Small intestine (tissue), 16 donors: ENCODE data around the gene GMDS. TPM values are rescaled to one million over a fixed set of nuclear protein-coding genes. Genes with fewer than 3 reads are reported as not detected.

Source experiments
- DNase-seq, 2 donors: peaks; one replicate each; pipeline versions ENCODE4 v3.0.0 to v3.0.0-alpha.2; 2013
- FAIRE-seq: peaks from 2 replicates; lab custom pipeline; 2012; peaks lifted over from hg19 to GRCh38; lab: Jason Lieb, UNC
- H3K27ac ChIP-seq, 3 donors: one replicate each; pipeline ENCODE4 v1.5.1; 2013; ENCODE audit warnings: low read length in 2 of 3, mild to moderate bottlenecking in 2 of 3, control low read depth in 1 of 3, inconsistent platforms in 1 of 3, low read depth in 1 of 3, moderate library complexity in 1 of 3
- H3K27me3 ChIP-seq, 3 donors: one replicate each; pipeline ENCODE4 v1.6.1; 2013; ENCODE audit warnings: low read length in 3 of 3, inconsistent platforms in 1 of 3; ENCODE audit not compliant: control insufficient read depth in 3 of 3, insufficient read depth in 3 of 3
- H3K36me3 ChIP-seq, 3 donors: one replicate each; pipeline ENCODE4 v1.6.1; 2013; ENCODE audit warnings: low read length in 3 of 3, inconsistent platforms in 1 of 3, low read depth in 1 of 3, mild to moderate bottlenecking in 1 of 3, moderate library complexity in 1 of 3; ENCODE audit not compliant: control insufficient read depth in 3 of 3, insufficient read depth in 2 of 3
- H3K4me1 ChIP-seq, 3 donors: one replicate each; pipeline ENCODE4 v1.6.1; 2013; ENCODE audit warnings: low read length in 2 of 3, inconsistent platforms in 1 of 3, low read depth in 1 of 3, mild to moderate bottlenecking in 1 of 3, moderate library complexity in 1 of 3; ENCODE audit not compliant: control insufficient read depth in 3 of 3, insufficient read depth in 2 of 3
- H3K4me3 ChIP-seq, 3 donors: one replicate each; pipeline ENCODE4 v1.5.1; 2013; ENCODE audit warnings: low read length in 3 of 3, control low read depth in 1 of 3, inconsistent platforms in 1 of 3, low read depth in 1 of 3, mild to moderate bottlenecking in 1 of 3, moderate library complexity in 1 of 3
- H3K9me3 ChIP-seq, 2 donors: one replicate each; pipeline ENCODE4 v1.6.1; 2013; ENCODE audit warnings: low read depth in 1 of 2, low read length in 1 of 2; ENCODE audit not compliant: control insufficient read depth in 2 of 2, insufficient read depth in 1 of 2
- WGBS, 3 donors: extraction: QIAGEN DNeasy Blood & Tissue Kit; methylation state at CpG; one replicate each; pipeline ENCODE4 v1.1.7; 2013; 5-methylcytosine and 5-hydroxymethylcytosine counted together
- long read RNA-seq, 10 donors: transcript quantifications; one replicate each; lab custom pipeline, GENCODE V29; 2026
- polyA plus RNA-seq, 4 donors: library from polyadenylated mRNA; stranded (reverse) in 3 of 4; unstranded in 1 of 4; fragments of 200-250 nt in 3 of 4; fragments of 120-200 nt in 1 of 4; gene quantifications; one replicate each; pipeline versions ENCODE4 v1.2.1 to v1.2.3, GENCODE V29; 2013
- donor health status: healthy with polysubstance abuse.
- donor health status: control.
- donor health status: control.
- donor health status: Bipolar disorder and iron deficiency.
- donor health status: healthy.

The GMDS gene
- polyA plus RNA-seq: 100 to 1,000 TPM in 3 of 4 donors, 10 to 100 TPM in 1; 64.5 to 243 (median 200) TPM
- long read RNA-seq, donor 1, transcript GMDS-202 (11 exons, 1,752 nt): major isoform, 31 of 46 reads
- long read RNA-seq, donor 1, partial matches to known transcripts: 5 of 46 reads
- long read RNA-seq, donor 1, other reads (novel, unspliced or antisense): 10 of 46 reads
- long read RNA-seq, donor 2, transcript GMDS-202 (11 exons, 1,752 nt): major isoform, 11 of 11 reads
- long read RNA-seq, donor 2, partial matches to known transcripts: 0 of 11 reads
- long read RNA-seq, donor 2, other reads (novel, unspliced or antisense): 0 of 11 reads
- long read RNA-seq, donor 3, transcript GMDS-202 (11 exons, 1,752 nt): major isoform, 7 of 7 reads
- long read RNA-seq, donor 3, partial matches to known transcripts: 0 of 7 reads
- long read RNA-seq, donor 3, other reads (novel, unspliced or antisense): 0 of 7 reads
- long read RNA-seq, donor 4, partial matches to known transcripts: 0 of 1 reads
- long read RNA-seq, donor 4, other reads (novel, unspliced or antisense): 0 of 1 reads
- long read RNA-seq, donor 5, partial matches to known transcripts: 0 of 4 reads
- long read RNA-seq, donor 5, other reads (novel, unspliced or antisense): 0 of 4 reads
- long read RNA-seq, donor 6, transcript GMDS-202 (11 exons, 1,752 nt): major isoform, 15 of 15 reads
- long read RNA-seq, donor 6, partial matches to known transcripts: 0 of 15 reads
- long read RNA-seq, donor 6, other reads (novel, unspliced or antisense): 0 of 15 reads
- long read RNA-seq, donor 7, partial matches to known transcripts: 0 of 5 reads
- long read RNA-seq, donor 7, other reads (novel, unspliced or antisense): 0 of 5 reads
- long read RNA-seq, donor 8, partial matches to known transcripts: 0 of 1 reads
- long read RNA-seq, donor 8, other reads (novel, unspliced or antisense): 0 of 1 reads
- long read RNA-seq, donor 9, partial matches to known transcripts: 0 of 2 reads
- long read RNA-seq, donor 9, other reads (novel, unspliced or antisense): 0 of 2 reads
- long read RNA-seq, donor 10, transcript GMDS-202 (11 exons, 1,752 nt): major isoform, 15 of 15 reads
- long read RNA-seq, donor 10, partial matches to known transcripts: 0 of 15 reads
- long read RNA-seq, donor 10, other reads (novel, unspliced or antisense): 0 of 15 reads

GRCh38 chr6:2245103-2245876, at the start of gene GMDS:
Gene GMDS, minus strand, starts transcription at chr6:2245605.
- Histone ChIP-seq H3K4me1 (peaks cover 0 to 29% (median 2%) of the 10 kb centered on the region in 3 donors), H3K9me3 (no peaks in the 10 kb centered on the region), H3K27me3 (no peaks in the 10 kb centered on the region), H3K27ac (peak within 1 kb of the TSS; percentile 93 to 100 (median 99)), H3K36me3 (peaks cover 0 to 10% (median 4%) of the 10 kb centered on the region in 3 donors), H3K4me3 (peak within 1 kb of the TSS; percentile 81 to 94 (median 87))
- no peak for FAIRE-seq
- 0 to 1% (median 1%) methylated on average over 63 to 97 of the region's 97 CpGs for WGBS, 3 donors
- DNase-seq: peak; percentile 91 to 94

DNA sequence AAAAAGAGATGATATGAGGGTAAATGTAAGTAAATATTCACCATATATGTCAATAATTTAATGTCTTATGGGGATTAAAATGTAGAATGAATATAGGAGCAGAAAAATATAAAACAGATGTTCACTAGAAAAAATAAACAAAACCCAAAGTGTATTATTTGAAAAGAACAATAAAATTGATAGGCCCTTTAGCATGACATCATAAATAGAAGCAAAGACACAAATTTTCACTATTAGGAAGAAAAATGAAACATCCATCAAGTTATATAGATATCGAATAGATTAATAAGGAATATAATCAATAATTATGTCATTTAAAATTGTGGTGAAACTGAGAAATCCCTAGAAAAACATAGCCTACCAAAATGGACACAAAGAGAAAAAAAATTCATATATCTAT, 40.1 kb upstream of the GMDS start:
- no peak for DNase-seq
- Histone ChIP-seq H3K27ac (no peak overlapping the region), H3K9me3 (peaks cover 0 to 40% of the 10 kb centered on the region in 2 donors), H3K27me3 (no peaks in the 10 kb centered on the region), H3K4me3 (no peak overlapping the region), H3K4me1 (no peaks in the 10 kb centered on the region), H3K36me3 (peaks cover 2 to 10% (median 4%) of the 10 kb centered on the region in 3 donors)
- FAIRE-seq: no peak
- 98 to 100% (median 100%) methylated on average over 1 of the region's 1 CpG for WGBS, 3 donors

DNA sequence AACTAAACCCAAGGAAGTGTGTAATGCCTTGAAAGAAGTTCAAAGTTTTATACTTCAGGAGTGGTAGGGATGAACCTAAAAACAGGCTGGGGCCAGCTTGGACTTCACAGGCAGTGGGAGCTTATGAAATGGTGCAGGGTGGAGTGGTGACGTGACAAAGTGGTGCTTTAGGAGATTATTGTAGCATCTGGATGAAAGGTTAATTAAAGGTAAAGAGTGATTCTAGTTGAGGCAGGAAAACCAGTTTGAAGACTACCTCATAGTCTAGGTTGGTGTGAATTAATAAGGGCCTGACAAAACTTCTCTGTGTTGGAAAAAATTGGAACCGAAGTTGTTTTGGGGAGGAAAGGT, 30.5 kb upstream of the GMDS start:
- Histone ChIP-seq H3K9me3 (no peaks in the 10 kb centered on the region), H3K36me3 (peaks cover 3 to 15% (median 3%) of the 10 kb centered on the region in 3 donors), H3K4me3 (no peak overlapping the region), H3K4me1 (no peaks in the 10 kb centered on the region), H3K27ac (no peak overlapping the region), H3K27me3 (no peaks in the 10 kb centered on the region)
- WGBS, 3 donors: 92 to 97% (median 93%) methylated on average over 2 of the region's 2 CpGs
- DNase-seq: no peak
- no peak for FAIRE-seq

DNA sequence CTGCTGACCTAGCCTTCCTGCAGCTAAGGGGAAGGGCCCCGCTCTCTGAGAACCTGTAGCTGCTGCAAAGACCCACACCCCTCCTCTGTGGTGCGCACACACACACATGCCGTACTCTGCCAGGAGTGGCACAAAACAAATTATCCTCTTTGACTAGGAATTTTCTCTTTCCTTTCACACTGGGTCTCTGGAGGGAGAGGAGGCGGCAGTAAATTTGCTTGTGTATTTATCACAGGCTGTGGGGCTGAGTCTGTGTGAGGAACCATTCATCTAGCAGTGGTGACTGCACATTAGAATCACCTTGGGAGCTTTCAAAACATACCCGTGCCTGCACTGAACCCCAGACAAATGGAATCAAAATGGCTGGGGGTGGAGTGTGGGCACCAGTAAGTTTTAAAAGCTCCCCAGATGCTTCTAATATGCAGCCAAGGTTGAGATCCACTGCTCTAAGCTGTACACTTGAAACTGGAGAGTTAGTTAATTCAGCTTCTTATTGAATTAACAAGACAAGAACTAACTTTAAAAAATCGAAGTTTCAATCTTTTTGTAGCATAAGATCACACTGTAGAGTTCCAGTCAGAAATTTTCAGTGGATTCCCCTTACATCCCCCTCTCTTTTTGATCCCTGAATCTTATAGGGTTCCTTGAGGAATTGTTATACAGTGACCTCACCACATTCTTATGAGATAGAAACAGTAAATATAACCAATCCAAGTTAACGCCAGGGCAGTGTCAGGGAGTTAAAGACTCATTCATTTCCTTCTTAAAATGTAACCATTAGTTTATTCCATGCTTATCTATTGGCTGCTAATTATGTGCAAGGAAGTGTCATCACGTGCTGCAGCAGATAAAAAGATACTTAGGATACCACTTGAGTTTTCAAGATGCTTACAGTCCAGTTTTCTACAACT, 29.8 kb upstream of the GMDS start:
- H3K4me3 ChIP-seq: no peak overlapping the region
- no peaks in the 10 kb centered on the region for H3K9me3 ChIP-seq
- no peaks in the 10 kb centered on the region for H3K27me3 ChIP-seq
- H3K27ac ChIP-seq: no peak overlapping the region
- WGBS, 3 donors: 77 to 91% (median 89%) methylated on average over 8 of the region's 8 CpGs
- H3K36me3 ChIP-seq: peaks cover 0 to 15% (median 3%) of the 10 kb centered on the region in 3 donors
- DNase-seq: no peak
- no peaks in the 10 kb centered on the region for H3K4me1 ChIP-seq
- FAIRE-seq: no peak

- FAIRE-seq (no peak), DNase-seq (no peak)
- H3K36me3 ChIP-seq: peaks cover 0 to 20% (median 3%) of the 10 kb centered on the region in 3 donors
- no peaks in the 10 kb centered on the region for H3K27me3 ChIP-seq
- no peak overlapping the region for H3K4me3 ChIP-seq
- H3K9me3 ChIP-seq: no peaks in the 10 kb centered on the region
- WGBS, 3 donors: 85 to 94% (median 92%) methylated on average over 3 of the region's 3 CpGs
- no peak overlapping the region for H3K27ac ChIP-seq
- H3K4me1 ChIP-seq: peaks cover 0 to 6% (median 0%) of the 10 kb centered on the region in 3 donors
Measured at GRCh38 chr6:2272696-2273095, 27.3 kb upstream of the GMDS start.

GRCh38 chr6:2270054-2270453, 24.6 kb upstream of the GMDS start:
- FAIRE-seq: no peak
- Histone ChIP-seq H3K4me3 (no peak overlapping the region), H3K27me3 (no peaks in the 10 kb centered on the region), H3K36me3 (peaks cover 0 to 22% (median 3%) of the 10 kb centered on the region in 3 donors), H3K9me3 (no peaks in the 10 kb centered on the region), H3K27ac (no peak overlapping the region), H3K4me1 (peaks cover 0 to 6% (median 0%) of the 10 kb centered on the region in 3 donors)
- 56 to 86% (median 74%) methylated on average over 3 of the region's 3 CpGs for WGBS, 3 donors
- peak; percentile 50 to 56 for DNase-seq

GRCh38 chr6:2266841-2267240, 21.4 kb upstream of the GMDS start:
- peaks cover 0 to 5% of the 10 kb centered on the region in 2 donors for H3K9me3 ChIP-seq
- H3K27me3 ChIP-seq: no peaks in the 10 kb centered on the region
- no peak overlapping the region for H3K4me3 ChIP-seq
- FAIRE-seq: no peak
- peaks cover 0 to 6% (median 0%) of the 10 kb centered on the region in 3 donors for H3K4me1 ChIP-seq
- H3K27ac ChIP-seq: no peak overlapping the region
- WGBS, 3 donors: 71 to 83% (median 76%) methylated on average over 1 of the region's 1 CpG
- no peak for DNase-seq
- peaks cover 0 to 15% (median 0%) of the 10 kb centered on the region in 3 donors for H3K36me3 ChIP-seq
